Keratinocyte (primary cell): Measurements from ENCODE around the gene EFCAB8. TPM values are rescaled to one million over a fixed set of nuclear protein-coding genes. Genes with fewer than 3 reads are reported as not detected.

Experiments
- DNase-seq: peaks from one replicate; pipeline ENCODE4 v3.0.0-alpha.2; 2011; ENCODE audit warnings: low read depth, missing footprints, low spot score
- FAIRE-seq: peaks from 2 replicates; lab custom pipeline; 2011; peaks lifted over from hg19 to GRCh38; lab: Jason Lieb, UNC
- H2AFZ ChIP-seq: 2 replicates; pipeline ENCODE4 v1.6.0; 2012; ENCODE audit warnings: low read length, control low read depth, inconsistent platforms; ENCODE audit not compliant: control insufficient read depth
- H3K27ac ChIP-seq: 2 replicates; pipeline ENCODE4 v1.5.1; 2011; ENCODE audit warnings: low read length; ENCODE audit not compliant: control insufficient read depth, insufficient read depth
- H3K27me3 ChIP-seq: 3 replicates; pipeline ENCODE4 v1.6.0; 2011; ENCODE audit warnings: low read length; ENCODE audit not compliant: control insufficient read depth, insufficient read depth; ENCODE audit errors: extremely low read depth
- H3K36me3 ChIP-seq, 2 experiments: 2 replicates in 1 of 2; 3 replicates in 1 of 2; pipeline ENCODE4 v1.5.1; 2011; ENCODE audit warnings: low read length in 2 of 2, mild to moderate bottlenecking in 1 of 2; ENCODE audit not compliant: control insufficient read depth in 2 of 2, insufficient read depth in 2 of 2; ENCODE audit errors: extremely low read depth in 1 of 2
- H3K4me1 ChIP-seq: 3 replicates; pipeline ENCODE4 v1.5.1; 2011; ENCODE audit warnings: low read length; ENCODE audit not compliant: control insufficient read depth, insufficient read depth; ENCODE audit errors: extremely low read depth
- H3K4me2 ChIP-seq: 3 replicates; pipeline ENCODE4 v1.6.0; 2011; ENCODE audit warnings: low read depth, low read length; ENCODE audit not compliant: control insufficient read depth, insufficient read depth; ENCODE audit errors: extremely low read depth
- H3K4me3 ChIP-seq, 3 experiments: fragments of 200-600 bp in 1 of 3; sonication (generic) in 1 of 3; 2 replicates in 2 of 3; 3 replicates in 1 of 3; pipeline ENCODE4 v1.5.1; 2011 to 2016; ENCODE audit warnings: low read length in 3 of 3, mild to moderate bottlenecking in 3 of 3, control low read depth in 2 of 3, inconsistent platforms in 1 of 3, low read depth in 1 of 3, mixed read lengths in 1 of 3, mixed run types in 1 of 3, moderate library complexity in 1 of 3; ENCODE audit not compliant: control insufficient read depth in 2 of 3, insufficient read depth in 2 of 3; ENCODE audit errors: extremely low read depth in 1 of 3
- H3K79me2 ChIP-seq: 2 replicates; pipeline ENCODE4 v1.6.0; 2012; ENCODE audit warnings: low read length; ENCODE audit not compliant: control insufficient read depth, insufficient read depth
- H3K9ac ChIP-seq: 3 replicates; pipeline ENCODE4 v1.6.0; 2011; ENCODE audit warnings: low read length; ENCODE audit not compliant: control insufficient read depth, insufficient read depth; ENCODE audit errors: extremely low read depth
- H3K9me1 ChIP-seq: 3 replicates; pipeline ENCODE4 v1.6.0; 2011; ENCODE audit warnings: low read length; ENCODE audit not compliant: control insufficient read depth, insufficient read depth; ENCODE audit errors: extremely low read depth
- H3K9me3 ChIP-seq: 2 replicates; pipeline ENCODE4 v1.5.1; 2012; ENCODE audit warnings: low read depth, low read length; ENCODE audit not compliant: control insufficient read depth
- H4K20me1 ChIP-seq: 3 replicates; pipeline ENCODE4 v1.6.0; 2011; ENCODE audit warnings: low read length; ENCODE audit not compliant: control insufficient read depth, insufficient read depth; ENCODE audit errors: extremely low read depth
- CTCF ChIP-seq, 3 experiments: IDR thresholded peaks in 1 of 3; conservative IDR thresholded peaks in 1 of 3; optimal IDR thresholded peaks in 1 of 3; 2 replicates in 2 of 3; 3 replicates in 1 of 3; pipeline versions ENCODE3 to v1.5.1; 2011; ENCODE audit warnings: low read length in 3 of 3, mild to moderate bottlenecking in 3 of 3, moderate library complexity in 2 of 3, control low read depth in 1 of 3, inconsistent platforms in 1 of 3; ENCODE audit not compliant: insufficient read depth in 2 of 3; ENCODE audit errors: extremely low read depth in 1 of 3
- EZH2 ChIP-seq: IDR thresholded peaks from one replicate; pipeline ENCODE4 v1.6.1; 2012; ENCODE audit warnings: inconsistent platforms, mild to moderate bottlenecking, low read length, moderate library complexity
- dilution Hi-C: fragments of 300-500 bp; cut with MboI; formaldehyde crosslinking; loops from one replicate; pipeline ENCODE4 v1.7.0; 2020; ENCODE audit warnings: low sequenced_read_pairs; ENCODE audit not compliant: extremely low pct_ligation_motif_present
- polyA plus RNA-seq, 5 experiments: library from polyadenylated mRNA; depleted of rRNA in 3 of 5; stranded (reverse) in 3 of 5; stranded (forward) in 1 of 5; unstranded in 1 of 5; fragments of >200 nt; gene quantifications; 1 replicate in 1 of 5; 2 replicates in 3 of 5; 3 replicates in 1 of 5; pipeline versions ENCODE4 v1.2.1 to v1.2.3, GENCODE V29; 2011 to 2012; ENCODE audit warnings: missing spikeins in 2 of 5, low read depth in 1 of 5, low replicate concordance in 1 of 5

EFCAB8 gene
- polyA plus RNA-seq, 1 donor (not counting 4 experiments of a cell fraction or from before 2014, with no cell fraction given) = 0.03 TPM

- Histone ChIP-seq H3K27ac (no peak overlapping the region), H4K20me1 (no peaks in the 10 kb centered on the region), H3K9me3 (no peaks in the 10 kb centered on the region), H3K4me2 (no peak overlapping the region), H2AFZ (no peak overlapping the region), H3K4me3 (no peak overlapping the region), H3K36me3 (peaks cover 0 to 2% of the 10 kb centered on the region in 2 experiments), H3K9ac (no peak overlapping the region), H3K27me3 (no peaks in the 10 kb centered on the region), H3K4me1 (no peaks in the 10 kb centered on the region), H3K79me2 (no peaks in the 10 kb centered on the region), H3K9me1 (no peaks in the 10 kb centered on the region)
- DNase-seq (no peak), FAIRE-seq (no peak)
- TF ChIP-seq CTCF (optimal IDR thresholded peaks at IDR 0.05 in 1 of 3, IDR thresholded peaks at IDR 0.05 in 1 of 3, conservative IDR thresholded peaks at IDR 0.05 in 1 of 3; ENCODE audit: extremely low read depth in 1 of 3, insufficient read depth in 2 of 3, low read length in 3 of 3) (no peak), EZH2 (no peak)
- dilution Hi-C loops = no loop called here
These were observed 13.5 kb downstream of the EFCAB8 start for GRCh38 chr20:32872266-32872665.

GRCh38 chr20:32875673-32876072, 16.9 kb downstream of the EFCAB8 start:
- FAIRE-seq = no peak

More at GRCh38 chr20:32875673-32876072, 16.9 kb downstream of the EFCAB8 start:
- DNase-seq = no peak
- dilution Hi-C loops = no loop called here
- Histone ChIP-seq H3K79me2 (no peaks in the 10 kb centered on the region), H3K27me3 (no peaks in the 10 kb centered on the region), H3K9me1 (no peaks in the 10 kb centered on the region), H3K9me3 (no peaks in the 10 kb centered on the region), H3K36me3 (peaks cover 0 to 2% of the 10 kb centered on the region in 2 experiments), H3K27ac (no peak overlapping the region), H4K20me1 (no peaks in the 10 kb centered on the region), H3K4me3 (no peak overlapping the region), H3K4me1 (no peaks in the 10 kb centered on the region), H2AFZ (no peak overlapping the region), H3K4me2 (no peak overlapping the region), H3K9ac (no peak overlapping the region)
- TF ChIP-seq EZH2 (no peak), CTCF (optimal IDR thresholded peaks at IDR 0.05 in 1 of 3, IDR thresholded peaks at IDR 0.05 in 1 of 3, conservative IDR thresholded peaks at IDR 0.05 in 1 of 3; ENCODE audit: extremely low read depth in 1 of 3, insufficient read depth in 2 of 3, low read length in 3 of 3) (no peak)
